Lower leg skin (tissue), 3 donors: ENCODE measurements around the gene CCSER2.

Experiments
- POLR2A ChIP-seq, 2 donors: fragments of 450-650 bp; IDR thresholded peaks; one replicate each; pipeline ENCODE4 v1.6.1; 2016 to 2017; ENCODE audit warnings: antibody characterized with exemption in 2 of 2, mild to moderate bottlenecking in 1 of 2, moderate library complexity in 1 of 2
- TF ChIP-seq, protein P1 (sequence below), 3 donors: fragments of 450-650 bp; IDR thresholded peaks; one replicate each; pipeline ENCODE4 v1.5.1; 2016; ENCODE audit warnings: antibody characterized with exemption in 3 of 3, mild to moderate bottlenecking in 3 of 3, moderate library complexity in 2 of 3

GRCh38 chr10:84539216-84539615 lies 210.8 kb downstream of the CCSER2 start:
- TF ChIP-seq, protein P1, sequence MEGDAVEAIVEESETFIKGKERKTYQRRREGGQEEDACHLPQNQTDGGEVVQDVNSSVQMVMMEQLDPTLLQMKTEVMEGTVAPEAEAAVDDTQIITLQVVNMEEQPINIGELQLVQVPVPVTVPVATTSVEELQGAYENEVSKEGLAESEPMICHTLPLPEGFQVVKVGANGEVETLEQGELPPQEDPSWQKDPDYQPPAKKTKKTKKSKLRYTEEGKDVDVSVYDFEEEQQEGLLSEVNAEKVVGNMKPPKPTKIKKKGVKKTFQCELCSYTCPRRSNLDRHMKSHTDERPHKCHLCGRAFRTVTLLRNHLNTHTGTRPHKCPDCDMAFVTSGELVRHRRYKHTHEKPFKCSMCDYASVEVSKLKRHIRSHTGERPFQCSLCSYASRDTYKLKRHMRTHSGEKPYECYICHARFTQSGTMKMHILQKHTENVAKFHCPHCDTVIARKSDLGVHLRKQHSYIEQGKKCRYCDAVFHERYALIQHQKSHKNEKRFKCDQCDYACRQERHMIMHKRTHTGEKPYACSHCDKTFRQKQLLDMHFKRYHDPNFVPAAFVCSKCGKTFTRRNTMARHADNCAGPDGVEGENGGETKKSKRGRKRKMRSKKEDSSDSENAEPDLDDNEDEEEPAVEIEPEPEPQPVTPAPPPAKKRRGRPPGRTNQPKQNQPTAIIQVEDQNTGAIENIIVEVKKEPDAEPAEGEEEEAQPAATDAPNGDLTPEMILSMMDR (IDR thresholded peaks at IDR 0.05): no peak
- TF ChIP-seq POLR2A (IDR thresholded peaks at IDR 0.05): no peak
